Activated naive CD4-positive, alpha-beta T cell treated with Interleukin-2 at 50 U/mL for 16 hours (primary cell): Measurements from ENCODE around the gene CYP27A1.
A peak's percentile ranks its signal among the peaks of the same experiment; 100 is the strongest.
"Not testable (repeated sequence)": the region's sequence is repeated elsewhere in the genome, so short reads cannot be mapped to it uniquely, and the experiment has no call there.

Source experiments
- DNase-seq: peaks from one replicate; pipeline ENCODE4 v3.0.0-alpha.2; 2020

Gene CYP27A1

DNA sequence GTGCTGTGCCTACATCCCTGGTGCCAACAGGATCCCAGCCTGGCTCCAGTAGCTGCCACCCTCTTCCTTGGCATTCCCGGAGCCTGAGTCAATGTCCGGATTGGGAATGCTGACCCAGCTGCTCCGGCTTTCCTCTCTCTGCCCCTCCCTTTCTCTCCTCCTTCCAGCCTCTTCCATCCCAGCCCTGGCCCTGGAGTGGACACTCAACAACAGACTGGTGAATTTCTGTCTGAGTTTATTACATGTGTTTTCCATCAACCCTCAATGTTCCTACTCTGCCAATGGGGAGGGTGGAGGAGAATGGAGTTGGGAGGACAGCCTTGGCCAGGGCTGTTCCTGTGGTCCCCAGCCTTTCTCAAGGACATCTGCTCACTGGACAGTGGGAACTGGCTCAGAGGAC lies 50.6 kb downstream of the CYP27A1 start:
- no peak for DNase-seq

DNA sequence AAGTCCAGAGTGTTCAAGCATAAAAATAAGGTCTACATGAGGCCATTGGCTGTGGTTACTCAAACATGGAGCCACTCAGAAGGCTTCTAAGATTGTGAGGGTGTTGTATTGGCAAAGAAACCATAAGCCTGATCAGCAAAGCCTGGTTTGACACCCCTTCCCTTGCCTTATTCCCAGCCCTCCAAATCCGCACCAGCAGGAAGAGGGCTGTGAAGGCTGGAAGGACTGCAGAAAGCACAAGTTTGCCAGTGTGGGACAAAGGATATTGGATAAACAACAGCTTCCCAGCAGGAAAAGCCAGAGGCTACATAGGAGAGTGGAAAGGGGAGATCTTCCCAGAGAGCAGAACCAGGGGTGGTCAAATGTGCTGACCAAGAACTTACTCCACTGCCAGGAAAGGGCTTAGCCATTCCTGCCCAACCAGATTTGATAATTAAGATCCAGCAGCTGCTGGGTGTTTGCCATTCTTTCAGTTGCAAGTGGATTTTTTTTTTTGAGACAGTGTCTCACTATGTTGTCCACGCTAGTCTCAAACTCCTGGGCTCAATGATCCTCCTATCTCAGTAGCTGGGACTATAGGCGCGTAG lies 51.2 kb downstream of the CYP27A1 start:
- no peak for DNase-seq

DNA sequence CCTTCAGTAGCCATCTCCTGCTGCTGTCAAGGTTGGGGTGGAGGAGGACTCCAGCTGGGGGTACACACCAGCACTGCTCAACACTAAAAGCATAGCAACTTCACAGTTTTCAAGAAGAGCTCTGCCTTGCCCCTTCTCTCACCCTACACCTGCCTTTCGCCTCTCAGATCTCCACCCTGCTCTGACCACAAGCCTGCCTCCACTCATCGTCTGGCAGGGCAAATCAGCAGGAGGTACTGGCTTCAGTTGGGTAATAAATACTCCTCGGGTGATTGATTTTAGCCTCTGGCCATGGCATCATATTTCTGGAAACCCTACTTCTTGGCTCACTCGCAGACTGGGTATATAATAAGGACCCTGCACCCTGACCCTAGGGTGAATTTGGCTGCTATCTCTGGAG lies 52.7 kb downstream of the CYP27A1 start:
- no peak for DNase-seq

DNA sequence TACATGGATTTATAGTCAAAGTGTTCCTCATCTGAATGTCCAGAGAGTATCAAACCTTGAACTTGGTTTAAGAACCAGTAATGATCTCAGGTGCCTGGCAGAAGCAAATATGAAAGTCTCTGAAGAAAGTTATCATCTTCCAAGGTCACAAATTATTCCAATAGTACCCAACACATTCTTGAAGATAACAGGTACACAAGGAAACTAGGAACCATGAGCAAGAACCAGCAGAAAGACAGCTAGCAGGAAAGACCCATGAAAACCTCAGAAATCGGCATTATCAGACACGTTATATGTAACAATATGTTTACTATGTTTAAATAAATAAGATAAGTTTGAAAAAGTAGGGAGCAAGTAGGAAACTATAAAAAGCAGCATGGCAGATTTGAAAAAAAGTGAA lies 55.5 kb downstream of the CYP27A1 start:
- no peak for DNase-seq

DNA sequence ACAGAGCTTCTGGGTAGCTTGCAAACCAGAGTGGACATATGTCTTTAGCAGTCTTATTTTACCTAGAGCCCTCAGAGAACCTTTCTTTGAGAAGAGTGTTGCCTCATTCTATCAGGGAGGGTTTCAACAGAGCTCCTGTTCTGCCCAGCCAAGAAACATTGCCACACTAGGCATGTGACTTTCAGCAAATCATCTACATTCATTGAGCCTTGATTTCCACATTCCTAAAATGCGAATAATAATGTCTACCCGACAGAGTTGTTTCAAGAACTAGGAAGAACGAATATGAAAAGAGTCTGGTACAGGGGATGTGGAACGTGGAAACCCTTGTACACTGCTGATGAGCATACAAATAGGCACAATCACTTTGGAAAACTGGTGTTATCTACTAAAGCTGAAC lies 57.5 kb downstream of the CYP27A1 start:
- no peak for DNase-seq

DNA sequence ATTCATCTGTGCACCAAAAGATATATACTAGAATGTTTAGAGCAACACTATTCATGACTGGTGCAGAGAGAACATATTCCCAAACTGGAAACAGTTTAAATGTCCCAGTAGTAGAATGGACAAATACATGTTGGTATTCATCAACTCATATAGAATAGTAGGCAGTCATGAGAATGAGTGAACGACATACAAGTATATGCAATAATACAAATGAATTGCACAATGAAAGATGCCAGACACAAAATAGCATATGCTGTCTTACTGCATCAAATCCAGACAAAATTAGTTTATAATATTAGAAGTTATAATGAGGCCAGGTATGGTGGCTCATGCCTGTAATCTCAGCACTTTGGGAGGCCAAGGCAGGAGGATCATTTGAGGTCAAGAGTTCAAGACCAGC lies 57.9 kb downstream of the CYP27A1 start:
- DNase-seq: no peak

DNA sequence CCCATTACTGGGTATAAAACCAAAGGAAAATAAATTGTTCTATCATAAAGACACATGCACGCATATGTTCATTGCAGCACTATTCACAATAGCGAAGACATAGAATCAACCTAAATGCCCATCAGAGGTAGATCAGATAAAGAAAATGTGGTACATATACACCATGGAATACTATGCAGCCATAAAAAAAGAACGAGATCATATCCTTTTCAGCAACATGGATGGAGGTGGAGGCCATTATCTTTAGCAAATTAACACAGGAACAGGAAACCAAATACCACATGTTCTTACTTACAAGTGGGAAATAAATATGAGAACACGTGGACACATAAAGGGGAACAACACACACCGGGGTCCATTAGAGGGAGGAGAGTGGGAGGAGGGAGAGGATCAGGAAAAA lies 62.4 kb downstream of the CYP27A1 start:
- DNase-seq: not testable (repeated sequence)

DNA sequence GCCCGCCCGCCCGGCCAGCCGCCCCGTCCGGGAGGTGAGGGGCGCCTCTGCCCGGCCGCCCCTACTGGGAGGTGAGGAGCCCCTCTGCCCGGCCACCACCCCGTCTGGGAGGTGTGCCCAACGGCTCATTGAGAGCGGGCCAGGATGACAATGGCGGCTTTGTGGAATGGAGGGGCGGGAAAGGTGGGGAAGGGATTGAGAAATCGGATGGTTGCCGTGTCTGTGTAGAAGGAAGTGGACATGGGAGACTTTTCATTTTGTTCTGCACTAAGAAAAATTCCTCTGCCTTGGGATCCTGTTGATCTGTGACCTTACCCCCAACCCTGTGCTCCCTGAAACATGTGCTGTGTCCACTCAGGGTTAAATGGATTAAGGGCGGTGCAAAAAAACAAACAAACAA lies 65.0 kb downstream of the CYP27A1 start:
- DNase-seq: not testable (repeated sequence)

DNA sequence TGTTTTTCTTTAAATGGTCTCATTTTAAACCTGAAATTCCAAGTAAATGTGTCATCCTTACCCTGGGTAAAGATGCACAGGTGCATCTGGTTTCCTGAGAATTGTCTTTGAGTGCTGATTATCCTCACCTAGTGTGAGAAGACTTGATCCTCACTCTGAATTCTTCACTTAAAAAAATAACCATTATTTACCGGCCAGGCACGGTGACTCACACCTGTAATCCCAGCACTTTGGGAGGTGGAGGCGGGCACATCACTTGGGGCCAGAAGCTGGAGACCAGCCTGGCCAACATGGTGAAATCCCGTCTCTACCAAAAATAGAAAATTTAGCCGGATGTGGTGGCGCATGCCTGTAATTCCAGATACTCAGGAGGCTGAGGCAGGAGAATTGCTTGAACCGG lies 67.8 kb downstream of the CYP27A1 start:
- DNase-seq: no peak

DNA sequence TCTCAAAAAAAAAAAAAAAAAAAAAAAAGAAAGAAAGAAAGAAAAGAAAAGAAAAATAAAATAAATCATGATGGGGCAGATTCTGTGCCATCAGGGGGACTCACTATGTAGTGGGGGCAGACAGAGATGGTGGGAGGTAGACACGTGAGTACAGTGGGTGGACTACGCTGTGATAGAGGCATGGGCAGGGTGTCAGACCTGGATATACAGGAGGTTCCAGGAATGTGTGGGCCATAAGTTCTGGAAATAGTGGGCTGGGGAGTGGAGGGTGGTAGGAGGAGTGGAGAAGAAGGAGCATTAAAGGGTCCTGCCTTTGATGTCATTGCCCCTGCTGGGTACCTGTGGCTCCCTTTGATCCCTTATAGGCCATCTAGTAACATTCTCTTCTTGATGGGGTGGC lies 68.8 kb downstream of the CYP27A1 start:
- no peak for DNase-seq

DNA sequence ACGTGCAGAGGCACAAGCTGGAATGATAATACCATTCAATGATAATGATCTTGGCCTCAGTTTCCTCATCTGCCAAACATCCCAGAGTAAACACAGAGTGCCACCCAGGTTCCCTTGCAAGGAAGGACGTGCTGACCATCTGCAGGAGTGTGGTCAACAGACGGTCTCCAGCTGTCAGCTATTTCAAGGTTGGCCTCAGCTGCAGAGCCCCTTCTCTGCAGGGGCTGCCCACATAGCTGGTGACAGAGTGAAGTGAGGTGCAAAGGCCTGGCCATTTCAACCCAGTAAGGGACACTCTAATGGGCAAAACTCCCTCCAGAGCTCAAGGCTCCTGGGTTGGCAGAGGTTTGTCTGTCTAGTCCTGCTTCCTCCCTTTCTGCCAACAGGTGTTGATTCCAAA lies 69.3 kb downstream of the CYP27A1 start:
- DNase-seq: no peak

DNA sequence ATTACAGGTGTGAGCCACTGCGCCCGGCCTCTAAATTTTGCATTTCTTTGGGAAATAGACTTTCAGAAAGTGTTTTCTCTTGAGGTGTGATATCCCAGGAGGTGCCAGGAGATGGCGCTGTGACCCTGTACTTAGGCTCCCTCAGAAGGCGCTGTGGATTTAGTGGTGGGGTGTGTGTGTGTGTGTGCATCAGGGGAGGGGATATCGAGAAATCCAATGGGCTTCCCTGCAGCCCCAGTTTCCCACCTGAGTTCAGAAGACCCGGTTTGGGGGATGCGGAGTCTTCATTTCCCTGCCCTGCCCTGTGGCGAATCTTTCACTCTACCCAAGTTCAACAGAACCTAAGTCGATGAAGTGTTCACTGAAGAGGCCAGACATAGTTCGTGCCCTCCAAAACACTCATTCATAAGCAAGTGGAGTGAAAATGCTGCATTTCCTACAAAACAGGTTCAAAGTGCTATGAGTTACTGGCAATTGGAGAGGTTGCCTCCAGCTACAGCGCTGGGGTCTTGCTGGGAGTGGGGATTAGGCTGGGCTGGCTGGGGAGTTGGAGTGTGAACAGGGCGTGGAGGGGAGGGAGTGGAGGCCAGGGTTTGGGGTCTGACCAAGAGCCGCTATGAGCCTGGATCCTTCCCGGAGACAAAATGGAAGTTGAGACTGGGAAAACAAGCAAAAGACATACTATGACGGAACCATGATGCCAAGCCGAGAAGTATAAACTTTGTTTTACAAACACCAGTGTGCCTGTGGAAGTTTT lies 71.1 kb downstream of the CYP27A1 start:
- peak; percentile 71 for DNase-seq

DNA sequence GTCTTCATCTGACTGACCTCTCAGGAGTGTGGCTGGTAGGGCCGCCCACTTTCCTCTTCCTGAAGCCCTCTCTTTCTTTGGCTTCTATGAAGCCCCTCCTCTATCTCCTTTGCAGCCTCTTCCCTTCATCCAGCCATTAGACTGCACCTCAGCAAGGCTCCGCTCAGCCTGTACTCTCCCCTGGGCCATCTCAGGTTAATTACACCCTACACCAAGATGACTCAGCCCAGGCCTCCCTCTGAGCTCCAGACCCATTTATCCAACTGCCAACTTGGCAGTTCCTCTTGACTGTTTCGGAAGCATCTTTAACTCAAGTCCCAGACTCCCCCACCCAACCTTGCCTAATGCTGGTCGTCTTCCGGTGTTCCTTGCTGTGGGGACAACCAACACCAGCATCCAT lies 71.8 kb downstream of the CYP27A1 start:
- DNase-seq: no peak

DNA sequence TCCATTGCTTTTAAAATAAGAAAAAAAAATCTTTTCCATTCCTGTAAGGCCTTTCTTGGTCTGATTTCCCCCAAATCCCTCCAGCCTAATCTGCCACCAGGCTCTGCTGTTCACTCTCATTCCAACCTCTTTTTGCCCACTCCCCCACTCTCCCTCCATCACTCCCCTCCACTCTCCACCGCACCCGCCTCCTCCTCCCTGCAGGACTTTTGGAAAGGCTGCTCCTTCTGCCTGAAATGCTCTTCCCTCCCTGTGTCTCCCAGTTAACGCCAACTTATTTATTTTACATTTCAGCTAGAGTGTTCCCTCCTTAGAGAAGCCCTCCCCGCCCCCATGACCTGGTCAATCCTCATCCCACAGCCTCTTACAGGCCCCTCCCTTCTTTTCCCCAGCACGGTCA lies 72.9 kb downstream of the CYP27A1 start:
- no peak for DNase-seq

DNA sequence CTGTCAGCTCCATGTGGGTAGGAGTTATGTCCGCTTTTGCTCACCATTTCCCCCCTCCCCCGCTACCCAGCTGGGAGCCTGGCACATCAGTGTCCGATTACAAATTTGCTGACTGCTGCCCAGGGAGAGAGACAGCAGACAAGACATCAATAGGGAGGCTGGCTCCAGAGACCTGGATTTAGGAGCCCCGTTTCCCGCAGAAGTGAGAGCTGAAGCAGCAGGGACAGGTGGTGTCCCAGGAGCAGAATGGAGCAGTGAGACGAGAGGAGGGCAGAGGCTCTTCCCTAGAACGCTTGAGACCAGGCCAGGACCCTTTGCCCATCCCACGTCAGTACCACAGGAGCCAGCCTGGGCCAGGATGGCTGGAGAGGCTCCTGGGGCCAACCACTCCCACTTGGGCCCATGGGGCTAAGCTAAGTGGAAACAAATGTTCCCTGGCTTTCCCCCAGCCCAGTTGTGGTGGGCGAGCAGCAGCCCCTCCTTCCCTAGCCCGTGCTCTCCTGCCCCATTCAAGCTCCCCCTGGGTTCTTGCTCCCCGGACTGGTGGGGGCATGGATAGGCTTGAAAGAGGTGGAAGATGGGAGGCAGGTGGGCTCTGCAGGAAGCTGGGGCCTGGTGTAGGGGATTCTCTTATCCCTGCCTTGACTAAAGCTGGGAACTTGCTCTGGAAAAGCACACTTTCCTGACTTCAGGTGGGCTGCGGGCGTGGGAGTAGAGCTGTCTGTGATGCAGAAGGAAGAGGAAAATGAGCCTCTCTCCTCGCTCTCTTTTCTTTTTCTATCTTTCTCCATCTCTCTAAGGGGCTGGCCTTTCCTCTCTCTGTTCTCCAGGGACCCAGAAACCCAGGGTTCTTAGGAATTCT lies 73.6 kb downstream of the CYP27A1 start:
- DNase-seq: no peak

DNA sequence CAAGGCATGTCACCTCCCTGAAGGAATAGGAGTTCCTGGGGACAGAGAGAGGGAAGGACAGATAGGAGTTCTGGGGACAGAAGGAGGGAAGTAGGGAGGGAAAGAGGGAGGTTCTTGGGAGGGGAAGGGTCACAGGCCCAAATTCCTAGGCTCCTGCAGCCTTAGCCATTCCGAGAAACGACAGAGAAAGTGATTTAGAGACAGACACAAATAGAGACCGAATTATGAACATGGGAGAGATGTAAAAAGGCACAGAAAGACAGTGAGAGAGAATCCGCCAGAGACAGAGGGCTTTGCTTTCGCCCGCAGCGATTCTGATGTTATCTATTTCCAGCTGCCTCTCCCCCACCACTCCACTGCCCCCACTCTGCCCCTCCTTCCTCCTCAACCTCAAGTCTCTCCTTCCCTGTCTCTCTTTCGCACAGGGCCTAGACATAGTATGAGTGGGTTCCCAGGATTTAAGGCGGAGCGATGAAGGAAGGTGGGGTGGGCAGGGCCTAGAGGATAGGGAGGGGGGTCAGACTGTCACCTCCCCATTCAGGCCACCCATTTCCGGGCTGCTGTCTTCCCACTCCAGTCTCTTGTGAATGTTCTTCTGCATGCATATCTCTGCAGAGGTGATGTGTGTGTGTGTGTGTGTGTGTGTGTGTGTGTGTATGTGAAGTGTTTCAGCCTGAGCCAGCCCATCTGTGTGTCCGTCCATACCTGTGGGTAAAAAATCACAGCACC lies 74.4 kb downstream of the CYP27A1 start:
- no peak for DNase-seq

DNA sequence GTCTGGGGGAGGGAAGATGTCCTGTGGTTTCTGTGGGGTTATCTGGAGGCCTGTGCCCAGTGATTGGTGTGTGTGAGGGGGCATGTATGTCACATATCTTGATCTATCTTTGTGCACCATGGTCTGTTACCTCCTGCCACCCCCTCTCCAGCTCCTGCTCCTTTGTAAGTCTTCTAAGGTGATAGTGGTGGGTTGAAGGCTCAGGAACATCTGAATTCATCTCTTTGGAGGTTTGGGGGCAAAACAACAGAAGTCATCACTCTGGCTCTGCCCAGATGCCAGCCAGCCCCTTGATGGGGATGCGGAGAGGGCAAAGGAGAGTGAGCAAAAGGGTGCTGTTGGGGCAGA lies 74.9 kb downstream of the CYP27A1 start:
- DNase-seq: no peak

DNA sequence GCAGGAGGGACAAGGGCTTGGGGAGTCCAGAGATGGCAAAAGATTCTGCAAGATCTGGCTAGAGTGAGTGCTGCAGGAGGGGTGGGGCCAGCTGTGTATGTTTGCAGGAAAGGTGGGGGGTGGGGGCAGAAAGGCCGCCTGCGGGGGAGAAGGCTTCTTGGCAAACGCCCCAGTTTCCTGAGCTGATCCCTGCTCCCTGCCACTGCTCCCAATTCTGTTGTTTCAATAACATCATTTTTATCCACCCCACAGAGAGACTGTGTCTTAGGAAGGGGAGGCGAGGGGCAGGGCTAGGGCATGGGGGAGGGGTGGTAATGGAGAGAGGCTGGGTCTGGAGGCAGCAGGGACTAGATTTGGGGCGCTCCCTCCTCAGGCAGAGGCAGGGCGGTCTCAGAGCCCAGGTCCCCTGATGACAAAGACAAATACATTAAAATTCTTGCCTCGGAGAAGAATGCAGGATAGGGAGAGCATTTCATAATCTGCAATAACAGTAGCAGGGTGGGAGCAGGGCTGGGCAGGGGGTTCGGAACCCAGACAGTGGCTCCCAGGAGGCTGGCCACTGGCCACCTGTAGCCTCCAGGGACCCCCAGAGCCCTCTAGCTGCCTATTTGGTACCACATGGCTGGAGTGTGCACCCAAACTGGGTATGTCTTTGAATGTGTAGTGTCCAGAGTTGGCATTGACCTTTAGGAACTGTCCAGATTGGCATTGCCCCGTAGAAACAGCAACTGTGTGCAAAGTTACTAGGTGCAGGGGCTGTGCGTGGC lies 75.6 kb downstream of the CYP27A1 start:
- DNase-seq: no peak

DNA sequence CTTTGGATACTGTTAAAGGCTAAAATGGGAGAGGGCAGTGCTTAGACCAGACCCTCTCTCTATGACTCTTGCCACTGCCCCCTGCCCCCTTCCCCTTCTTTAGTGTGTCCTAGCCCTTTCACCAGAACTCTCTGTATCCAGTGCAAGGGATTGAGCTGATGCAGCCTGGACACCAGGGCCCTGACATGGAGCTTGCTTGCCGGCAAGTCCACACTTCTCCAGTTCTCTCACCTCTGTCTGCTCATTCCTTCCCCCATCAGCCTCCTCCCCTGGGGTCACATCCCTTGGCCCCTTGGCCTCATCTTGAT lies 76.1 kb downstream of the CYP27A1 start:
- no peak for DNase-seq

DNA sequence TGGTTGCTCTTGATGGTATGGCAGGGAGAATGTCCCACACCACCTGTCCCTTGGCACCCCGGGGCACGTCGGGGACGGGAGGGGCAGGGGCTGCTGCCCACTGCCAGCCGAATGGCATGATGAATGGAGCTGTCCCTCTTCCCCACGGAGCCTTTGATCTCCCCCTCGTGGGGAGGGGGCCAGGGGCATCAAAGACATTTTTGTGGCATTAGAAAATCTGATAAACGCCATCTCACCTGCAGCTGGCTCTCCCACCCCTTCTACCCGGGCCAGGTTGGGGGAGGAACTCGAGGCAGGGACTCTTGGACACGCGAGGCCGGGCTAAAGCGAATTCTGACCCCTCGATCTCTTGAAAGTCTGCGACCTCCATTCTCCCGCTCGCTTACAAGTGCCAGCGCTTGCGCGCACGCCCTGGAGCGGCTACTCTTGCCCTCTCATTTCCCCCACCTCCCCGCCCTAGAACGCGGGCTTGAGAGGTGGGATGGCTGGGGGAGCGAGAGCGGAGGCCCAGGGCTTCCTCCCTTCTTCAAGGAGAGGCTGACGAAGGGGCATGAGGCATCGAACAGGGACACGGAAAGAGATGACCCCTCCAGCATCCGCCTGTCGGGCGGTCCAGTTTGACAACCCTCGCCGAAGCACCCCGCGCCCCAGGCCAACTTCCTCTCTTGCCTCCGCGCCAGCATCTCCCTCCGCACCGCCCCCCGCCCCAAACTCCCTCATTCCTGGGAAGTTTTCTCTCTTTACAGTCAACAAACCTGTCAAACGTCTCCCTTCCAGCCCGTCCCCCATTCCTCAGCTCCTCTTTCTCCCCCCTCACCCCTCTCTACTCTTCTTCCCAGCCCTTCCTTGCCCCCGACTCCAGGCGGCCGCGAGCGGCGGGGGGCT lies 77.0 kb downstream of the CYP27A1 start:
- no peak for DNase-seq

DNA sequence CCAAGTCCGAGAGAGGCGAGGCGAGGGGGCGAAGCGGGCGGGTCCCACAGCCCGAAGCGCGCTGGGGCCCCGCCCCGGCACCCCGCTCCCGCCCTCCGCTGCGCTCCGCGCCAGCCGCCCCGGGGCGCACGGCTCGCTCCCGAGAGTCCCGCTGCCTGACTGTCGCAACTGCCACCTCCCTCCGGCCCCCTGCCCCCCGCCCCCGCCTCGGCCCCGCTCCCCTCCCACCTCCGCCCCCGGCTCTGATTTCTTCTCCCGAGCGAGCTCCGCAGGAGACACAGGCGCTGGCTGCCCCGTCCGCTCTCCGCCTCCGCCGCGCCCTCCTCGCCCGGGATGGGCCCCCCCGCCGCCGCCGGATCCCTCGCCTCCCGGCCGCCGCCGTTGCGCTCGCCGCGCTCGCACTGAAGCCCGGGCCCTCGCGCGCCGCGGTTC lies 77.6 kb downstream of the CYP27A1 start, which contains the start of gene WNT6:
Gene WNT6 (plus strand): TSS at position 250 of the 432 bp plus-strand sequence. CDS start 233 bp downstream, outside the sequence.
- DNase-seq: no peak
